ENCODE measurements around the gene SUMO3. TPM values are rescaled to one million over a fixed set of nuclear protein-coding genes. Genes with fewer than 3 reads are reported as not detected.

SUMO3 gene
- total RNA-seq, 4 donors from 2014 or later = 41.7 to 56.2 (median 53.7) TPM

DNA sequence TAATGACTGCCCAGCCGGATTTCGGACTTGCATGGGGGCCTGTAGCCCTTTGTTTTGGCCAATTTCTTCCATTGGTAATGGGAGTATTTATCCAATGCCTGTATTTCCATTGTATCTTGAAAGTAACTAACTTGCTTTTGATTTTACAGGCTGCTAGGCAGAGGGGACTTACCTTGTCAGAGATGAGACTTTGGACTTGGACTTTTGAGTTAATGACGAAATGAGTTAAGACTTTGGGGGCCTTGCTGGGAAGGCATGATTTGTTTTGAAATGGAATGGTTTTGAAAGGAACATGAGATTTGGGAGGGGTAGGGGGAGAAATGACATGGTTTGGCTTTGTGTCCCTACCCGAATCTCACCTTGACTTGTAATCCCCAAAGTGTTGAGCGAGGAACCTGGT is 25.9 kb downstream of the SUMO3 start:
- no peak overlapping the region for H3K27ac ChIP-seq
- H3K4me1 ChIP-seq = peaks cover 0 to 30% (median 8%) of the 10 kb centered on the region in 3 donors
- no peak for ATAC-seq
- no peak overlapping the region for H3K4me3 ChIP-seq
- peaks cover 0 to 24% of the 10 kb centered on the region in 2 donors for H3K36me3 ChIP-seq
- TF ChIP-seq EP300 (IDR thresholded peaks at IDR 0.05) (no peak), POLR2A (IDR thresholded peaks at IDR 0.05) (no peak)
- no peaks in the 10 kb centered on the region for H3K9me3 ChIP-seq
- WGBS, 2 donors (ENCODE audit: low coverage in 1 of 2) = 91 to 94% methylated on average over 5 of the region's 5 CpGs
- no peaks in the 10 kb centered on the region for H3K27me3 ChIP-seq

DNA sequence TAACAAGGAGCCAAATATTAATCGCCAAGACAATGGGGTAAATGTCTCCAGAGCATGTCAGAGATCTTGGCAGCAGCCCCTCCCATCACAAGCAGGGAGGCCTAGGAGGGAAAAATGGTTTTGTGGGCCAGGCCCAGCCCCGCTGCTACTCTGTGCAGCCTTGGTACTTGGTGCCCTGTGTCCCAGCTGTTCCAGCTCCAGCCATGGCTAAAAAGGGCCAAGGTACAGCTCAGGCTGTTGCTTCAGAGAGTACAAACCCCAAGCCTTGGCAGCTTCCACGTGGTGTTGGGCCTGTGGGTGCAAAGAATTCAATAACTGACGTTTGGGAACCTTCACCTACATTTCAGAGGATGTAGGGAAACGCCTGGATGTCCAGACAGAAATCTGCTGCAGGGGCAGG is 26.6 kb downstream of the SUMO3 start:
- TF ChIP-seq POLR2AphosphoS5 (IDR thresholded peaks at IDR 0.05) = no peak
- TF ChIP-seq, protein P1, sequence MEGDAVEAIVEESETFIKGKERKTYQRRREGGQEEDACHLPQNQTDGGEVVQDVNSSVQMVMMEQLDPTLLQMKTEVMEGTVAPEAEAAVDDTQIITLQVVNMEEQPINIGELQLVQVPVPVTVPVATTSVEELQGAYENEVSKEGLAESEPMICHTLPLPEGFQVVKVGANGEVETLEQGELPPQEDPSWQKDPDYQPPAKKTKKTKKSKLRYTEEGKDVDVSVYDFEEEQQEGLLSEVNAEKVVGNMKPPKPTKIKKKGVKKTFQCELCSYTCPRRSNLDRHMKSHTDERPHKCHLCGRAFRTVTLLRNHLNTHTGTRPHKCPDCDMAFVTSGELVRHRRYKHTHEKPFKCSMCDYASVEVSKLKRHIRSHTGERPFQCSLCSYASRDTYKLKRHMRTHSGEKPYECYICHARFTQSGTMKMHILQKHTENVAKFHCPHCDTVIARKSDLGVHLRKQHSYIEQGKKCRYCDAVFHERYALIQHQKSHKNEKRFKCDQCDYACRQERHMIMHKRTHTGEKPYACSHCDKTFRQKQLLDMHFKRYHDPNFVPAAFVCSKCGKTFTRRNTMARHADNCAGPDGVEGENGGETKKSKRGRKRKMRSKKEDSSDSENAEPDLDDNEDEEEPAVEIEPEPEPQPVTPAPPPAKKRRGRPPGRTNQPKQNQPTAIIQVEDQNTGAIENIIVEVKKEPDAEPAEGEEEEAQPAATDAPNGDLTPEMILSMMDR (IDR thresholded peaks at IDR 0.05) = no peak
- no peak for TF ChIP-seq POLR2A (IDR thresholded peaks at IDR 0.05)
- TF ChIP-seq EP300 (IDR thresholded peaks at IDR 0.05) = no peak
- Histone ChIP-seq H3K9me3 (no peaks in the 10 kb centered on the region), H3K36me3 (peaks cover 0 to 29% of the 10 kb centered on the region in 2 donors), H3K4me1 (peaks cover 0 to 31% (median 8%) of the 10 kb centered on the region in 3 donors), H3K27ac (no peak overlapping the region), H3K4me3 (no peak overlapping the region), H3K27me3 (no peaks in the 10 kb centered on the region)
- 50 to 56% methylated on average over 1 to 2 of the region's 5 CpGs for WGBS, 2 donors (ENCODE audit: low coverage in 1 of 2)
- ATAC-seq = no peak

DNA sequence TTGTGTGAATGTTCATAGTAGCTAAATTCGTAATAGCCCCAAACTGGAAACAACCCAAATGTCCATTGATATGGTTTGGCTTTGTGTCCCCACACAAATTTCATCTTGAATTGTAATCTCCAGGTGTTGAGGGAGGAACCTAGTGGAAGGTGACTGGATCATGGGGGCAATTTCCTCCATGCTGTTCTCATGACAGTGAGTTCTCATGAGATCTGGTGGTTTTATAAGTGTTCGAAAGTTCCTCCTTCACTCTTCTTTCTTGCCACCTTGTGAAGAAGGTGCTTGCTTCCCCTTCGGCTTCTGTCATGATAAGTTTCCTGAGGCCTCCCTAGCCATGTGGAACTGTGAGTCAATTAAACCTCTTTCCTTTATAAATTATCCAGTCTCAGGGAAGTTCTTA is 27.5 kb downstream of the SUMO3 start:
- H3K9me3 ChIP-seq = no peaks in the 10 kb centered on the region
- H3K27me3 ChIP-seq = no peaks in the 10 kb centered on the region
- no peak overlapping the region for H3K27ac ChIP-seq
- 74 to 92% methylated on average over 3 of the region's 3 CpGs for WGBS, 2 donors (ENCODE audit: low coverage in 1 of 2)
- H3K36me3 ChIP-seq = peaks cover 0 to 33% of the 10 kb centered on the region in 2 donors
- no peak for ATAC-seq
- H3K4me1 ChIP-seq = peaks cover 0 to 31% (median 8%) of the 10 kb centered on the region in 3 donors
- no peak overlapping the region for H3K4me3 ChIP-seq
- no peak for TF ChIP-seq POLR2AphosphoS5 (IDR thresholded peaks at IDR 0.05)
- no peak for TF ChIP-seq POLR2A (IDR thresholded peaks at IDR 0.05)
- TF ChIP-seq, protein P1 (IDR thresholded peaks at IDR 0.05) = no peak
- no peak for TF ChIP-seq EP300 (IDR thresholded peaks at IDR 0.05)

DNA sequence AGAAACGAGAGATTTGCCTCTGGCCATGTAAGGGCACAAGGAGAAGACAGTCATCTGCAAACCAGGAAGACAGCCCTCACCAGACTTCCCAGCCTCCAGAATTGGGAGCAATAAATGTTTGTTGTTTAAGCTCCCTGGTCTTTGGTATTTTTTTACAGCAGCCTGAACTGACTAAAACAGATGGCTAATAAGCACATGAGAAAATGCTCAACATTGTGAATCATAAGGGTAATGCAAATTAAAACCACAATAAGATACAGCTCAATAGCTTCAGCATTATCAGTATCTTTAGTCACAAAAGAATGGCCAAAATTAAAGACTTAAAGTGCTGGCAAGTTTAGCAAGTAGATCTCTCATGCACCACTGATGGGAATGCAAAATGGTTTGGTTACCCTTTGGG is 28.0 kb downstream of the SUMO3 start:
- Histone ChIP-seq H3K27ac (no peak overlapping the region), H3K27me3 (no peaks in the 10 kb centered on the region)
- WGBS, 2 donors (ENCODE audit: low coverage in 1 of 2) = 70% methylated on average over 1 of the region's 1 CpG; no CpG with 5 or more reads in 1 of the 2 donors

DNA sequence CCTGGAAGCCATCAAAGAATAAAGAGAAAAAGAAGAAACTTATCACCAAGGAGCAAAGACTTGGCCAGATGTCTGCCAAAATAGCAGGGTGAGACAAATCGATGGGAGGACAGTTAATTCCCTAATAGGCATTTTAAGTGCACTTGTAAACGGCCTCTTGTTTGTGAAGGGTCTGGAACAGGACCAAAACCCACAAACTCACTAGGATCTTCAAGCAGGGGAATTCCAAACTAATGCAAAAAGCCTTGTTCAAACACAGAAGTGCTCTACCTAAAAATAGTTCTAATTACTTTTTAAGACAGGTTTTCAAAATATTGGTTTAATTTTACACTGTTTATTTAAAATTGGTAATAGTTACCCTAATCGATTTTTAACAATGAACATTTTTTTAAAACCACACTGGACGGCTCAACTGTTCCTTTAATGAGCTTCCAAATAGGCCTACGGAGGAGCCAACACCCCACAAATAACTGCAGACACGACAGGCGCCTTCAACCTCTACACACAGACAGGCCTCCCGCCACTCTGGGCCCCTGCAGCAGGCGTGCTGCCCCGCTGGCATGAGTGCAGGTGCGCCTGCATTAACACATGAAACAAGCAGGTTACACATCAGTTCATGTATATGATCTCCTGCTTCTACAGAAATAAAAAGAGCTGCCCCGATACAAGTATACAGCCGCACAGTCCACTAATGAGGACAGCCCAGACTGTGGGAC is 32.1 kb downstream of the SUMO3 start:
- ATAC-seq = no peak
- no peak for TF ChIP-seq EP300 (IDR thresholded peaks at IDR 0.05)
- TF ChIP-seq, protein P1 (IDR thresholded peaks at IDR 0.05) = no peak
- no peak overlapping the region for H3K27ac ChIP-seq

More for the DNA sequence above, 28.0 kb downstream of the SUMO3 start:
- Histone ChIP-seq H3K4me1 (peaks cover 0 to 35% (median 8%) of the 10 kb centered on the region in 3 donors), H3K4me3 (no peak overlapping the region), H3K9me3 (no peaks in the 10 kb centered on the region), H3K36me3 (peaks cover 0 to 33% of the 10 kb centered on the region in 2 donors)
- TF ChIP-seq EP300 (IDR thresholded peaks at IDR 0.05) = no peak
- no peak for TF ChIP-seq POLR2AphosphoS5 (IDR thresholded peaks at IDR 0.05)
- no peak for TF ChIP-seq POLR2A (IDR thresholded peaks at IDR 0.05)
- TF ChIP-seq, protein P1 (IDR thresholded peaks at IDR 0.05) = no peak
- ATAC-seq = no peak

More for the DNA sequence above, 32.1 kb downstream of the SUMO3 start:
- no peaks in the 10 kb centered on the region for H3K9me3 ChIP-seq
- no peak overlapping the region for H3K4me3 ChIP-seq
- H3K27me3 ChIP-seq = no peaks in the 10 kb centered on the region
- WGBS, 2 donors (ENCODE audit: low coverage in 1 of 2) = 40 to 62% methylated on average over 7 of the region's 13 CpGs
- peaks cover 0 to 16% (median 0%) of the 10 kb centered on the region in 3 donors for H3K4me1 ChIP-seq
- peaks cover 0 to 43% of the 10 kb centered on the region in 2 donors for H3K36me3 ChIP-seq
